ENCODE data around the gene IL20RB. TPM values are rescaled to one million over a fixed set of nuclear protein-coding genes. Genes with fewer than 3 reads are reported as not detected.
"Not testable (repeated sequence)": the region's sequence is repeated elsewhere in the genome, so short reads cannot be mapped to it uniquely, and the experiment has no call there.

Gene IL20RB
- total and polyA plus RNA-seq, 3 experiments from 2014 or later = 0.45 to 0.96 (median 0.71) TPM

GRCh38 chr3:136979204-136979603, 21.4 kb downstream of the IL20RB start:
- no peaks in the 10 kb centered on the region for H3K4me1 ChIP-seq (ENCODE audit: insufficient read depth, low read length)
- no peaks in the 10 kb centered on the region for H3K36me3 ChIP-seq (ENCODE audit: insufficient read depth, low read length)
- H3K27me3 ChIP-seq (ENCODE audit: insufficient read depth, low read length, poor library complexity, severe bottlenecking) = no peaks in the 10 kb centered on the region
- DNase-seq = no peak
- Mint-ChIP-seq H3K27me3 (no peaks in the 10 kb centered on the region), H3K27ac (no peak overlapping the region), H3K4me1 (no peaks in the 10 kb centered on the region), H3K36me3 (peaks cover 5 to 26% (median 16%) of the 10 kb centered on the region in 3 donors), H3K9me3 (peaks cover 7 to 14% (median 9%) of the 10 kb centered on the region in 5 donors), H3K4me3 (no peak overlapping the region)
- H3K4me3 ChIP-seq (ENCODE audit: low read length) = no peak overlapping the region
- POLR2A ChIA-PET = no interaction called here
- CTCF ChIA-PET = interaction anchor here (1.5 kb wide), 1 partner anchor 117 kb away, joined by 4 read pairs; the partner anchor contains the start of gene NCK1
- peaks cover 3% of the 10 kb centered on the region for H3K9me3 ChIP-seq (ENCODE audit: low read length)
- H3K27ac ChIP-seq (ENCODE audit: low read depth, low read length) = no peak overlapping the region

GRCh38 chr3:136979684-136980083, 21.9 kb downstream of the IL20RB start:
- ChIA-PET POLR2A (no interaction called here), CTCF (no interaction called here)
- no peaks in the 10 kb centered on the region for H3K27me3 ChIP-seq (ENCODE audit: insufficient read depth, low read length, poor library complexity, severe bottlenecking)
- H3K4me1 ChIP-seq (ENCODE audit: insufficient read depth, low read length) = no peaks in the 10 kb centered on the region
- peaks cover 5 to 21% (median 16%) of the 10 kb centered on the region in 3 donors for H3K36me3 Mint-ChIP-seq
- H3K9me3 Mint-ChIP-seq = peaks cover 4 to 10% (median 4%) of the 10 kb centered on the region in 5 donors
- H3K4me3 Mint-ChIP-seq = no peak overlapping the region
- H3K27ac Mint-ChIP-seq = no peak overlapping the region
- no peak overlapping the region for H3K27ac ChIP-seq (ENCODE audit: low read depth, low read length)
- no peak overlapping the region for H3K4me3 ChIP-seq (ENCODE audit: low read length)
- no peaks in the 10 kb centered on the region for H3K27me3 Mint-ChIP-seq
- no peak for DNase-seq
- H3K9me3 ChIP-seq (ENCODE audit: low read length) = no peaks in the 10 kb centered on the region
- no peaks in the 10 kb centered on the region for H3K4me1 Mint-ChIP-seq
- no peaks in the 10 kb centered on the region for H3K36me3 ChIP-seq (ENCODE audit: insufficient read depth, low read length)

- POLR2A ChIA-PET = no interaction called here
- Mint-ChIP-seq H3K36me3 (peaks cover 2 to 13% (median 10%) of the 10 kb centered on the region in 3 donors), H3K4me3 (no peak overlapping the region), H3K9me3 (no peaks in the 10 kb centered on the region), H3K27ac (no peak overlapping the region), H3K27me3 (no peaks in the 10 kb centered on the region), H3K4me1 (no peaks in the 10 kb centered on the region)
- no peaks in the 10 kb centered on the region for H3K9me3 ChIP-seq (ENCODE audit: low read length)
- DNase-seq = no peak
- no peaks in the 10 kb centered on the region for H3K27me3 ChIP-seq (ENCODE audit: insufficient read depth, low read length, poor library complexity, severe bottlenecking)
- H3K4me3 ChIP-seq (ENCODE audit: low read length) = no peak overlapping the region
- no peak overlapping the region for H3K27ac ChIP-seq (ENCODE audit: low read depth, low read length)
- CTCF ChIA-PET = no interaction called here
- H3K36me3 ChIP-seq (ENCODE audit: insufficient read depth, low read length) = no peaks in the 10 kb centered on the region
- H3K4me1 ChIP-seq (ENCODE audit: insufficient read depth, low read length) = no peaks in the 10 kb centered on the region
These were observed 24.2 kb downstream of the IL20RB start for GRCh38 chr3:136982033-136982432.

- ChIA-PET CTCF (no interaction called here), POLR2A (no interaction called here)
- H3K27me3 Mint-ChIP-seq = no peaks in the 10 kb centered on the region
- Histone ChIP-seq H3K4me3 (ENCODE audit: low read length) (no peak overlapping the region), H3K27me3 (ENCODE audit: insufficient read depth, low read length, poor library complexity, severe bottlenecking) (no peaks in the 10 kb centered on the region), H3K4me1 (ENCODE audit: insufficient read depth, low read length) (no peaks in the 10 kb centered on the region), H3K36me3 (ENCODE audit: insufficient read depth, low read length) (no peaks in the 10 kb centered on the region), H3K27ac (ENCODE audit: low read depth, low read length) (no peak overlapping the region), H3K9me3 (ENCODE audit: low read length) (no peaks in the 10 kb centered on the region)
- H3K4me1 Mint-ChIP-seq = no peaks in the 10 kb centered on the region
- no peak overlapping the region for H3K4me3 Mint-ChIP-seq
- no peaks in the 10 kb centered on the region for H3K9me3 Mint-ChIP-seq
- peak overlapping the region in 2 of 8 donors; percentile 46 to 52 for H3K27ac Mint-ChIP-seq
- DNase-seq = no peak
- peaks cover 2 to 13% (median 10%) of the 10 kb centered on the region in 3 donors for H3K36me3 Mint-ChIP-seq
These were observed 24.8 kb downstream of the IL20RB start for GRCh38 chr3:136982520-136983138.

- Histone ChIP-seq H3K27me3 (ENCODE audit: insufficient read depth, low read length, poor library complexity, severe bottlenecking) (no peaks in the 10 kb centered on the region), H3K27ac (ENCODE audit: low read depth, low read length) (no peak overlapping the region), H3K36me3 (ENCODE audit: insufficient read depth, low read length) (no peaks in the 10 kb centered on the region), H3K4me3 (ENCODE audit: low read length) (no peak overlapping the region), H3K4me1 (ENCODE audit: insufficient read depth, low read length) (no peaks in the 10 kb centered on the region), H3K9me3 (ENCODE audit: low read length) (no peaks in the 10 kb centered on the region)
- no peak for DNase-seq
- Mint-ChIP-seq H3K27ac (peak overlapping the region in 1 of 8 donors; percentile 72), H3K36me3 (peaks cover 2 to 13% (median 10%) of the 10 kb centered on the region in 3 donors), H3K27me3 (no peaks in the 10 kb centered on the region), H3K9me3 (no peaks in the 10 kb centered on the region), H3K4me1 (no peaks in the 10 kb centered on the region), H3K4me3 (no peak overlapping the region)
- CTCF ChIA-PET = no interaction called here
- POLR2A ChIA-PET = no interaction called here
These were observed 27.1 kb downstream of the IL20RB start for GRCh38 chr3:136984837-136985236.

- not testable (repeated sequence) for H3K27ac ChIP-seq (ENCODE audit: low read depth, low read length); H3K36me3 Mint-ChIP-seq; H3K27ac Mint-ChIP-seq
These were observed 29.7 kb downstream of the IL20RB start for GRCh38 chr3:136987398-136987980.

GRCh38 chr3:136988651-136989050, 30.9 kb downstream of the IL20RB start:
- Mint-ChIP-seq H3K4me3 (no peak overlapping the region), H3K36me3 (peaks cover 0 to 3% (median 0%) of the 10 kb centered on the region in 3 donors), H3K27ac (peak overlapping the region in 1 of 8 donors; percentile 90), H3K4me1 (no peaks in the 10 kb centered on the region), H3K27me3 (no peaks in the 10 kb centered on the region), H3K9me3 (no peaks in the 10 kb centered on the region)
- DNase-seq = no peak
- H3K4me1 ChIP-seq (ENCODE audit: insufficient read depth, low read length) = no peaks in the 10 kb centered on the region
- no peaks in the 10 kb centered on the region for H3K9me3 ChIP-seq (ENCODE audit: low read length)
- no peaks in the 10 kb centered on the region for H3K36me3 ChIP-seq (ENCODE audit: insufficient read depth, low read length)
- CTCF ChIA-PET = no interaction called here
- no peak overlapping the region for H3K4me3 ChIP-seq (ENCODE audit: low read length)
- POLR2A ChIA-PET = interaction anchor here (0.7 kb wide), 1 partner anchor 920 kb away, joined by 3 read pairs; no protein-coding TSS in a partner anchor
- no peak overlapping the region for H3K27ac ChIP-seq (ENCODE audit: low read depth, low read length)
- H3K27me3 ChIP-seq (ENCODE audit: insufficient read depth, low read length, poor library complexity, severe bottlenecking) = no peaks in the 10 kb centered on the region

More at GRCh38 chr3:136987398-136987980, 29.7 kb downstream of the IL20RB start:
- H3K27me3 Mint-ChIP-seq; H3K36me3 ChIP-seq (ENCODE audit: insufficient read depth, low read length); H3K4me1 Mint-ChIP-seq; POLR2A ChIA-PET; DNase-seq; H3K4me3 ChIP-seq (ENCODE audit: low read length); H3K9me3 Mint-ChIP-seq; H3K27me3 ChIP-seq (ENCODE audit: insufficient read depth, low read length, poor library complexity, severe bottlenecking); H3K9me3 ChIP-seq (ENCODE audit: low read length); H3K4me1 ChIP-seq (ENCODE audit: insufficient read depth, low read length); H3K4me3 Mint-ChIP-seq: not testable (repeated sequence)
- CTCF ChIA-PET = interaction anchor here (2.3 kb wide), 1 partner anchor 26 kb away, joined by 5 read pairs; no protein-coding TSS in a partner anchor

- Histone ChIP-seq H3K4me3 (ENCODE audit: low read length) (no peak overlapping the region), H3K36me3 (ENCODE audit: insufficient read depth, low read length) (no peaks in the 10 kb centered on the region), H3K27me3 (ENCODE audit: insufficient read depth, low read length, poor library complexity, severe bottlenecking) (no peaks in the 10 kb centered on the region), H3K4me1 (ENCODE audit: insufficient read depth, low read length) (no peaks in the 10 kb centered on the region), H3K27ac (ENCODE audit: low read depth, low read length) (no peak overlapping the region), H3K9me3 (ENCODE audit: low read length) (no peaks in the 10 kb centered on the region)
- Mint-ChIP-seq H3K9me3 (no peaks in the 10 kb centered on the region), H3K4me3 (no peak overlapping the region), H3K27ac (no peak overlapping the region), H3K27me3 (no peaks in the 10 kb centered on the region), H3K4me1 (no peaks in the 10 kb centered on the region), H3K36me3 (no peaks in the 10 kb centered on the region)
- DNase-seq = no peak
- CTCF ChIA-PET = interaction anchor here (1.2 kb wide), 1 partner anchor 24 kb away, joined by 3 read pairs; no protein-coding TSS in a partner anchor
- POLR2A ChIA-PET = no interaction called here
These were observed 32.2 kb downstream of the IL20RB start for GRCh38 chr3:136989781-136990524.
